Measurements from ENCODE around the gene LRMDA.
"Not testable (repeated sequence)": the region's sequence is repeated elsewhere in the genome, so short reads cannot be mapped to it uniquely, and the experiment has no call there.

Gene LRMDA

DNA sequence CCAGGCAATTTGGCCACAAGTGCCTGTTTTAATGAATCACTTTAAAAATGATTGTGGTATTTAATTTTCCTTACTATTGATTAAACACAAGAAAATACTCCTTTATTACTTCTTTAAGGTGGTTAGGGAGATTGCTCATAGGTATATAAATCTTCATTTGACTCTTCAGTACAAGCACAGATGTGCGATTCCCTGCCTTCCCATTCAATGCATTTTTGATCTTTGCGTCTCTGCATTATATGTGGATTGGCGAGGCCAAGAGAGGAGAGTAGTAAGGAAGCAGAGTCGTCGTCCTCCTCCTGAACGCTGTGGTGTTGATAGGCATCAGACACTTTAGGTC, 683.7 kb downstream of the LRMDA start:
- DNase-seq = no peak

- peak; percentile 97 for DNase-seq
Observed at GRCh38 chr10:76115471-76116155, 684.2 kb downstream of the LRMDA start.

GRCh38 chr10:76116523-76116922, 685.1 kb downstream of the LRMDA start:
- no peak for DNase-seq

- DNase-seq = peak; percentile 13
Observed at GRCh38 chr10:76117949-76118348, 686.5 kb downstream of the LRMDA start.

GRCh38 chr10:76119036-76119435, 687.6 kb downstream of the LRMDA start:
- peak; percentile 53 for DNase-seq

DNA sequence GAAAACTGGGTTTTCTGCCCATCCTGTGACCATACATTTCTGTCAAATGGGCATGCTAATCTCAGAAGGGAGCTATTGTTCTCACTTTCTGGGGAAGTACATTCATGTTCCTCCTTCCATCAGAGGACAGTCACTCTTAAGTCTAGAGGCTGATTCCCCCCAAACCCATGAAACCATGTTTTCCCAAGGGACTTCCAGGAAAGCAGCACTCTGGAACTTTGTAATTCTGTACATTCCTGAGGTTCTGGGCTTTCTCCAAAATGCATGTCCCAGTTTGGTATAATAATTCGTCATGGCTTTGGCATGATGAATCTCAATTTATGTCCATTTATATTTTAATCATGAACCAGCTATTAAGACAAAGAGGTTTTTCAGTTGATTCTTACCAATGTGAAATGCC, 688.1 kb downstream of the LRMDA start:
- DNase-seq = no peak

- DNase-seq = peak; percentile 88
Observed at GRCh38 chr10:76122056-76122455, 690.6 kb downstream of the LRMDA start.

GRCh38 chr10:76124280-76124679, 692.9 kb downstream of the LRMDA start:
- no peak for DNase-seq

DNA sequence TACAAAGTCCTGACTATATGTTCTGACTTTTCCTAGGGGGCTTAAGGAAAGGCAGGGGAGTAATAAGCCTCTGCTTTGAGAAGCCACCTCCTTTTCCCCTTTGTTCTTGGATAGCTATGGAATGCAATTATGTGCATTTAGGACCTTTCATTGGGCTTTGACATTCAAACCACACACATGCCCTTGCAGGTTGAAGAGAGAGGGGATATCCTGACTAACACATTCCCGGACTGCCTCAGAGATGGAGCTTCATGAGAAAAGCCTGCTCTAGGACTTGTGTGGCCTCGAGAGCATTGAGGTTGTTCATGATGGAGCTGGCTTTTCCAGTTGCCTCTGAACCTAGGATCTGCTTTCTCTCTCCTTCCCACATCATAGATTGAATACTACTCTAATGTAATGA, 694.5 kb downstream of the LRMDA start:
- no peak for DNase-seq

DNA sequence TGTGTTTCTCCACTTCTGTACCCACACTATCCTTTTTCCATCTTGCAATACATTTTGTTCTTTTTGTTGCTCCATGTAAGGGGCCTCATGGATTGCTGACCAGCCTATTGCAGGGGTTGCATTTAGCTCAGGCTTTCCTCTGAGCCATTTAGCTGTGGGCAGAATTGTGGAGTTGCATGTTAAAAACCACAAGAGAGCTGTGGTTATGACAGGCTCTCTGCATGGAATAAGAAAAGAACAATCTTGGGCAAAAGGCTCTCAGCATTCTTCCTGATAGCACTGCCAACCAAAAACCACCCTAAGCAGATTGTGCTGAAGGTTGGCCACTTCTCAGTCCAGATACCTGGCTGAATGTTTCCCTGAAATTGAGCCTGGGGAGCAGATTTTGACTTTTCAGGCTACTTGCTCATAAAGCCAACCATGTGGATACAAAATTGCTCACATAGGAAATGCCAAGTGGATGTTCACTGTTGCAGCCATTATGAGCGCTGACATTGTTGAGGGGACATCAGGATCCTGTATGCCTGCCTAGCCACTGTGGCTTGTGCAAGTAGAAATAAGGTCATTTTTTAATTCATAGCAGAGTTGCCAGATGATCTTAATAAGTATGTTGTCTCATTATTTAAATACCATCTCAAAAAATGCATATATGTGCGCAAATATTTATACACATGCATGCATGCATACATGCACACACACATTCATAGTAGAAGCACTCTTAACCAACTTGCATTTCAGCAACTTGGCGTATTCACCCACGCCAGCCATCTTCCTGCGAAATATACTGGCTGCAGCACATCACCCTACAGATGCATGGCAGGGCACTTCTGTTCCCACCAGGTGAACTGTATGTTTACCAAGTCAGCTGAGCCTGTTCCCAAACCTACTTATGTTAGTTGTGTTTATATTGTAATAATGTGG, 695.4 kb downstream of the LRMDA start:
- DNase-seq = no peak

GRCh38 chr10:76127984-76128589, 696.7 kb downstream of the LRMDA start:
- no peak for DNase-seq

- no peak for DNase-seq
Observed at GRCh38 chr10:76129213-76129612, 697.8 kb downstream of the LRMDA start.

DNA sequence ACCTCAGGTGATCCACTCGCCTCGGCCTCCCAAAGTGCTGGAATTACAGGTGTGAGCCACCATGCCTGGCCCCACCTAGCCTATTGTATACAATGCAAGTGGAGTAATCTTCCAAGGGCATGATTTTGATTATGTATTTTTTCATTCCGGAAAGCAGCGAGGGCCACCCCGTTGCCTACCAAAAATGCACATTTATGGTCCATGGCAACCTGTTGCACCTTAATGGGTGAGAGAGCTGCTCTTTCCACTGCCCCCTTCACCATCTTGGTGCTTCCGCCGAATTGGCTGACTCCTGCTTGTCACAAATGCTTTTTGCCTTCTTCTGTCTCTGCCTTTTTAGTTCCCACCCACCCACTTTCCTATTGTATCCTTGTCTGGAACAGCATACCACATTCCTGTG, 699.5 kb downstream of the LRMDA start:
- DNase-seq = no peak

- no peak for DNase-seq
Observed at GRCh38 chr10:76133597-76134255, 702.3 kb downstream of the LRMDA start.

GRCh38 chr10:76136961-76137360, 705.5 kb downstream of the LRMDA start:
- DNase-seq = peak; percentile 6

DNA sequence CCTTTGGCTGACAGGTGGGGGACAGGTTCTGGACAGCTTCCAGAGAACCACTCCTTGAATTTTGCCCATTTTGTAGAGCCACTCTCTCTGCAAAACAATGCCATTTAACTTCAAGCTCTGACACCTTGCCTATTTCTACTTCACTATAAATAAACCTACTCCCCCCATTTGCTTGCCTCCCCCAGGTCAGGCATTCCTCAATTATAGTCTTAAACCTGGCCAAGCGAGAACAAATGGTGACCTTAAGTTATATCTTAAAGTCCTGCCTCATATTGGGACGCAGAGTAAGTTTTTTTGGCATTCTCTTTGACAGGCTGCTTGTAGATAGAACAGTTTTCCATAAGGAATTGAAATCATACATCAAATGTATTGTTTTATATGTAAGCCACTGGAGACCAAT, 706.9 kb downstream of the LRMDA start:
- no peak for DNase-seq

DNA sequence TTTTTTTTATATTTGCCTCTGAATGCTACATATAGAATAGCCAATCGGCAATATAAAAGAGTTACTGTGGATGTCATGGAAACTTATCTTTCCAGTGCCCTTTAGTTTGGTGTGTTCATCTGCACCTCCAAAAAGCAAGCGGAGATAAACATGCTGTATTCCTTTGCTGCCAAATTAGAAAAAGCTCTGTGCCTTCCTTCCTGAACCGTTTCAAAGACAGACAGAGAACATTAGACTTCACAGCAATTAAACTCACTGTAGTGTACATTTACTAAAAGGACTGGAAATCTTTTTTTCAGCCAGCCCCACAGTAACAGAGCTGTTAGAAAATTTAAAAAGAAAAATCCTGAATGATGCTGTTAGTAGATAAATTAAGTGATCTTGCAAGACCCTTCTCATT, 707.5 kb downstream of the LRMDA start:
- no peak for DNase-seq

DNA sequence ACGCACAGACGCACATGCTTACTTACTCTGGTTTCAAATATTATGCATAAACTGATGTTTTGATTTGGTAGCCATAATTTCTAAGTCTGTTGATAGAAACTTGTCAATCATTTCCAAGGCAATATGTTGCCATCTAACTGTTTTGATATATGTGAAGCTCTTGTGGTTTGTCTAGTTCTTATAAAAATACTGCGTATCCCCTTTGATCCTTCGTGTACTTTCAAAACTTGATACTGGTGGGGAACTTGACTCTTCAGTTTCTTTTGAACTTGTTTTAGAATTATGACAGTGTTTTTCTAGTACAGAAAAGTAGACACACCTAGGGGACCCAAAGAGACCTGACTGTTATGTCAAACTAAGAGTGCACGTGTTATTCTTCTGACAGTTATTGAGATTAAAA, 708.0 kb downstream of the LRMDA start:
- no peak for DNase-seq

DNA sequence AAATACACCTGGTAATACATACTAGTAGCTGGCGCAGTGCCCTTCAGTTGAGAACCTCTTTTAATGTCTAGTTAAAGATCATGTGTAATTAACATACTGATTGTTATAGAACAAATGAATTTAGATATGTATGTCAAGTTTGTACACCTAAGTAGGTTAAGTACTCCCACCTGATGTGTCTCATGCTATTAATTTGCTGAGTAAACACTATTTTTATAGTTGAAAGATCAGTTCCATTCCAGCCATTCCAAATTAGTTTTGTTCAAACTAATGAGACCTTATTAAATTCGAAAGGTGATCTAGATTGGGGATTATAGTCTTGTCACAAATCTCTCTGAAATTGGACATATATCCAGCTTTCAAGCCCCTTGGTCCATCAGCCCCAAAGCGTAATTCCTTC, 710.0 kb downstream of the LRMDA start:
- DNase-seq = no peak

DNA sequence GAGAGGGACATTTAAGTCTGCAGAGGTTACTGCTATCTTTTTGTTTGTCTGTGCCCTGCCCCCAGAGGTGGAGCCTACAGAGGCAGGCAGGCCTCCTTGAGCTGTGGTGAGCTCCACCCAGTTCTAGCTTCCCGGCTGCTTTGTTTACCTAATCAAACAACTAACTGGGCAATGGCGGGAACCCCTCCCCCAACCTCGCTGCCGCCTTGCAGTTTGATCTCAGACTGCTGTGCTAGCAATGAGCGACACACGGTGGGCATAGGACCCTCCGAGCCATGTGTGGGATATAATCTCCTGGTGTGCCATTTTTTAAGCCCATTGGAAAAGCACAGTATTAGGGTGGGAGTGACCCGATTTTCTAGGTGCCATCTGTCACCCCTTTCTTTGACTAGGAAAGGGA, 716.8 kb downstream of the LRMDA start:
- DNase-seq = not testable (repeated sequence)

GRCh38 chr10:76149182-76149581, 717.8 kb downstream of the LRMDA start:
- DNase-seq = no peak

- peak; percentile 68 for DNase-seq
Observed at GRCh38 chr10:76149602-76150138, 718.2 kb downstream of the LRMDA start.

Data from NCI-H82 (cell line).